Measurements from ENCODE around the gene CD6.

DNA sequence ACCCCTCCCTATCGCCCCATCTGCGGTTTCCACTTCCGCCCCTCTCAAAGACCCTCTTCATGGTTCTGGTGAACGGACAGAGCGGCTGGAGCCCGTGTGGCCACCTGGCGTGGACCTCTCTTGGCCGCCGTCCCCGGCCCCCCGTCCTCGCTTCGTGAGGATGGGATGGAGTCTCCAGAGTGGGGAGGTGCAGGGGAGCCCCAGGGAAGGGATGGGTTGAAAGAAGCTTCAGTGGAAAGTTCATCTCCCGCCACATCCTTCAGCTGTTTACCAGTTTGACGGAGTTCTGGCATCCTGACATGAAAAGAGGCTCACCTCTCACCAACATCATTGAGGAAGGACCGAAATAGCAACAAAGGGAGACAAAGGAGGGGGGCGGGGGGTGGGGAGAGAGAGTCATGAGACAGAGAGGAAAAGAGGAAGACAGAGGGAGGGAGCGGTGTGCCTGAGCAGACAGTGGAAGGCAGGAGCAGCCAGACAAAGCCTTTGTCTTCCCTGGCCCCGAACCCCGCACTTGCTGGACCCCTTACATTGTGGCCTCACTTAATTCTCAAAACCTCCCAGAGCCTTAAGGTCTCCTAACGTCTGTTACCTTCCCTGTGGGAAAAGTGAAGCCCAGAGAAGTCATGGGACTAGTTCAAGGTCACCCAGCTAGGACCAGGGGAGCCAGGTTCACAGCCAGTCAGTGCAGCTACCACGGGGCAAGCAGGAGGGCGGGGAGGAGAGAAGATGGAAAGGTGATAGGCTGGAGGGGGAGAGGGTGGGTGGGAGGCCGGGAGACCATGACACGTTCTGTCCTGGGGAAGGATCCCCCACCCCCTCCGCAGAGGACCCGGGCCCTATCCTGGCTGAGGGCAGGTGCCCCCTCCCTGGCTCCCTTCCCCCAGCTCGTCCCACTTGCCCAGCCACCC is 54.9 kb downstream of the CD6 start:
- TF ChIP-seq, protein P1, sequence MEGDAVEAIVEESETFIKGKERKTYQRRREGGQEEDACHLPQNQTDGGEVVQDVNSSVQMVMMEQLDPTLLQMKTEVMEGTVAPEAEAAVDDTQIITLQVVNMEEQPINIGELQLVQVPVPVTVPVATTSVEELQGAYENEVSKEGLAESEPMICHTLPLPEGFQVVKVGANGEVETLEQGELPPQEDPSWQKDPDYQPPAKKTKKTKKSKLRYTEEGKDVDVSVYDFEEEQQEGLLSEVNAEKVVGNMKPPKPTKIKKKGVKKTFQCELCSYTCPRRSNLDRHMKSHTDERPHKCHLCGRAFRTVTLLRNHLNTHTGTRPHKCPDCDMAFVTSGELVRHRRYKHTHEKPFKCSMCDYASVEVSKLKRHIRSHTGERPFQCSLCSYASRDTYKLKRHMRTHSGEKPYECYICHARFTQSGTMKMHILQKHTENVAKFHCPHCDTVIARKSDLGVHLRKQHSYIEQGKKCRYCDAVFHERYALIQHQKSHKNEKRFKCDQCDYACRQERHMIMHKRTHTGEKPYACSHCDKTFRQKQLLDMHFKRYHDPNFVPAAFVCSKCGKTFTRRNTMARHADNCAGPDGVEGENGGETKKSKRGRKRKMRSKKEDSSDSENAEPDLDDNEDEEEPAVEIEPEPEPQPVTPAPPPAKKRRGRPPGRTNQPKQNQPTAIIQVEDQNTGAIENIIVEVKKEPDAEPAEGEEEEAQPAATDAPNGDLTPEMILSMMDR (IDR thresholded peaks at IDR 0.05), result no peak
- TF ChIP-seq POLR2A (IDR thresholded peaks at IDR 0.05), result no peak

Data from heart left ventricle (tissue), 13 donors.